ENCODE results near the gene SLC41A3. TPM values are rescaled to one million over a fixed set of nuclear protein-coding genes. Genes with fewer than 3 reads are reported as not detected.

The SLC41A3 gene
- total RNA-seq, 2 experiments from 2014 or later: 22.5 to 23.8 TPM

GRCh38 chr3:126126286-126126685 is 42.4 kb upstream of the SLC41A3 start:
- H3K27ac Mint-ChIP-seq: no peak overlapping the region
- CTCF ChIA-PET: no interaction called here
- no peak overlapping the region for H3K4me3 Mint-ChIP-seq
- ATAC-seq: no peak
- peaks cover 6% of the 10 kb centered on the region for H3K27me3 Mint-ChIP-seq
- no peak for DNase-seq
- no peaks in the 10 kb centered on the region for H3K9me3 Mint-ChIP-seq (ENCODE audit: low read depth)
- no peaks in the 10 kb centered on the region for H3K4me1 Mint-ChIP-seq
- no peaks in the 10 kb centered on the region for H3K36me3 Mint-ChIP-seq

DNA sequence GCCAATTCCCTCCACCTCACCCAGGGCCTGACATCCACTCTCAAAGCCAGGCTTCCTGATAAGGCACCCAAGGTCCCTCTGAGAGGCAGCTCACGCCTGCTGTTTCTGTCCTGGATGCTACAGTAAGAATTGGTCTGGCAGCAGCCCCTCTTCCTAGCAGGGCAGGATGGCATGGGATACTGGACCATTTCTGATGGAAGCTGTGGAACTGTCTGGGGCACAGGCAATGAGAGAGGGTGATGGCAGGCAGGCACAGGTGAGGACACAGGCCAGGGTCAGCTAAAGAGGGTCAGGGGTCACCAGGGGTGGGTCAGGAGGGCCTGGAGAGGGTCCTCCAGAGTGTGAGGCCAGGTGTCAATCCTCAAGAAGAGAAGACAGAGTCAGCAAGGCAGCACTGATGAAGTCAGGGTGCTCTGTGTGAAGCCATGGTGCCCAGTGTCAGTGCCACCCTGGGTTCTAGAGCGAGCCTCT is 41.9 kb upstream of the SLC41A3 start:
- DNase-seq: no peak
- no peaks in the 10 kb centered on the region for H3K36me3 Mint-ChIP-seq
- no peak overlapping the region for H3K4me3 Mint-ChIP-seq
- H3K9me3 Mint-ChIP-seq (ENCODE audit: low read depth): no peaks in the 10 kb centered on the region
- no peak overlapping the region for H3K27ac Mint-ChIP-seq
- no peaks in the 10 kb centered on the region for H3K4me1 Mint-ChIP-seq
- peaks cover 8% of the 10 kb centered on the region for H3K27me3 Mint-ChIP-seq
- CTCF ChIA-PET: no interaction called here
- ATAC-seq: no peak

GRCh38 chr3:126125341-126125740 is 41.4 kb upstream of the SLC41A3 start:
- DNase-seq (no peak), ATAC-seq (no peak)
- Mint-ChIP-seq H3K27ac (no peak overlapping the region), H3K9me3 (ENCODE audit: low read depth) (no peaks in the 10 kb centered on the region), H3K36me3 (no peaks in the 10 kb centered on the region), H3K4me1 (no peaks in the 10 kb centered on the region), H3K27me3 (peaks cover 8% of the 10 kb centered on the region), H3K4me3 (no peak overlapping the region)
- CTCF ChIA-PET: no interaction called here

DNA sequence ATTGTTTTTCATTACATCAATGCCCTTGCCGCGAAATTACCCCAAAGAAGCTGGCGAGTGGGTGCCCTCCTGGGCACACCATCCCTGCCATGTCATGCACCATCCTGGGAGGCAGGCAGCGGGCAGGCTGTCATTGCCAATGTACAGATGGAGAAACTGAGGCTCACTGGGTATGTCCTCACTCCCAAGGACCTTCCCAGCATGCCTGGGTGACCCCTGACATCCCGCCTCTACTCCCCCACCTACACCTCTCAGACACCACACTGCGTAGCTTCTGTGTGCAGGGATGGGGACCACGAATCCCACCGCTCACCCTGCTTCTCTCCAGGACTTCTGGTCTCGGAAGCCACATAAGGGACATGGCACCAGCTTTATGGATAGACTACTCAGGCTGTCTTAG is 41.0 kb upstream of the SLC41A3 start:
- Mint-ChIP-seq H3K4me1 (no peaks in the 10 kb centered on the region), H3K36me3 (no peaks in the 10 kb centered on the region), H3K27ac (no peak overlapping the region), H3K4me3 (no peak overlapping the region), H3K9me3 (ENCODE audit: low read depth) (no peaks in the 10 kb centered on the region), H3K27me3 (peaks cover 8% of the 10 kb centered on the region)
- DNase-seq (no peak), ATAC-seq (no peak)
- CTCF ChIA-PET: interaction anchor here (1.4 kb wide), 1 partner anchor 9 kb away, joined by 4 read pairs; no protein-coding TSS in a partner anchor

GRCh38 chr3:126124148-126124868 is 40.4 kb upstream of the SLC41A3 start:
- DNase-seq (no peak), ATAC-seq (no peak)
- H3K27ac Mint-ChIP-seq: no peak overlapping the region
- no peaks in the 10 kb centered on the region for H3K4me1 Mint-ChIP-seq
- CTCF ChIA-PET: interaction anchor here (1.4 kb wide), 1 partner anchor 9 kb away, joined by 4 read pairs; no protein-coding TSS in a partner anchor
- H3K36me3 Mint-ChIP-seq: no peaks in the 10 kb centered on the region
- no peak overlapping the region for H3K4me3 Mint-ChIP-seq
- H3K9me3 Mint-ChIP-seq (ENCODE audit: low read depth): no peaks in the 10 kb centered on the region
- H3K27me3 Mint-ChIP-seq: peaks cover 13% of the 10 kb centered on the region

- Mint-ChIP-seq H3K27me3 (peaks cover 13% of the 10 kb centered on the region), H3K9me3 (ENCODE audit: low read depth) (no peaks in the 10 kb centered on the region), H3K36me3 (no peaks in the 10 kb centered on the region), H3K4me1 (no peaks in the 10 kb centered on the region), H3K4me3 (no peak overlapping the region), H3K27ac (no peak overlapping the region)
- CTCF ChIA-PET: no interaction called here
- peak; percentile 22 for DNase-seq
- ATAC-seq: no peak
These were observed 37.7 kb upstream of the SLC41A3 start for GRCh38 chr3:126121632-126122031.

GRCh38 chr3:126121074-126121473 is 37.1 kb upstream of the SLC41A3 start:
- H3K9me3 Mint-ChIP-seq (ENCODE audit: low read depth): no peaks in the 10 kb centered on the region
- no peaks in the 10 kb centered on the region for H3K36me3 Mint-ChIP-seq
- peaks cover 13% of the 10 kb centered on the region for H3K27me3 Mint-ChIP-seq
- no peak overlapping the region for H3K27ac Mint-ChIP-seq
- DNase-seq: peak; percentile 9
- no peak for ATAC-seq
- H3K4me1 Mint-ChIP-seq: no peaks in the 10 kb centered on the region
- no peak overlapping the region for H3K4me3 Mint-ChIP-seq
- CTCF ChIA-PET: no interaction called here

DNA sequence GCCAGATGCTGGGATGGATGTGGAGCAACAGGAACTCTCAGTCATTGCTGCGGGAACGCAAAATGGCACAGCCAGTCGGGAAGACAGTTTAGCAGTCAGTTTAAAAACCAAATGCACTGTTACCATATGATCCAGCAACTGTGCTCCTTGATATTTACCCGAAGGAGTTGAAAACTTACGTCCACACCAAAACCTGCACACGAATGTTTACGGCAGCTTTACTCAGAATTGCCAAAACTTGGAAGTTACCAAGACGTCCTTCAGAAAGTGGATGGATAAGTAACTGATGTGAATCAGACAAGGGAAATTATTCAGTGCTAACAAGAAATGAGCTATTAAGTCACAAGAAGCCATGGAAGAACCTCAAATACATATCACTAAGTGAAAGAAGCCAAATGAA is 36.1 kb upstream of the SLC41A3 start:
- Mint-ChIP-seq H3K4me3 (no peak overlapping the region), H3K27me3 (peaks cover 13% of the 10 kb centered on the region), H3K4me1 (no peaks in the 10 kb centered on the region), H3K27ac (no peak overlapping the region), H3K9me3 (ENCODE audit: low read depth) (no peaks in the 10 kb centered on the region), H3K36me3 (no peaks in the 10 kb centered on the region)
- no peak for ATAC-seq
- DNase-seq: peak; percentile 8
- CTCF ChIA-PET: no interaction called here

DNA sequence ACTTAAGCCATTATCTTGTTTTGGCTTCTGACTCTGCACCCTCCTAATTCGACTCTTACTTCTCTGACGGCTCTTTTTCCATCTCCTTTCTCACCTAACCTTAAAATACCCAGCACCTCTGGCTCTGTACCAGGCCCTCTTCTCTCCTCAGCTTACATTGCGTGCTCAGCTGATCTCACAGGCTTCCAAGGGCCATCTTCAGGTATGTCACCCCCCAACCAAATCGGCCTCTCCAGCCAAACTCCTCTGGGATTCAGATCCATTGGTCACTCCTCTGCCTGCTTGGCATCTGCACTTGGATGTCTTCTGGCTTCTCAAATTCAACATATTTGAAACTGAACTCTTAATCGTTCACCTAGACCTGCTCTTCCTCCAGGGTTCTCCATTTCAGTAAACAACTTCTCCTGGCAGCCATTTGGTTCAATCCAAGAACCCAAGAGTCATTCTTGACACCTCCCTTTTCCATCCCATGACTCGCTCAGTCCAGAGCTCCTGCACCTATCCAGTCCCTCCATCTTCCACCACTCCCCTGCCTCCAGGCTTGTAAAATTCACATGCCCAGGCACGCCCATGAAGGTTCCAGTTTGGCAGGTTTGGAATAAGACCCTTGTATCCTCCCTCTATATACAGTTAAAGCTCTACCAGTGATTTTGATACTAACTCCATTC is 35.2 kb upstream of the SLC41A3 start:
- Mint-ChIP-seq H3K4me1 (no peaks in the 10 kb centered on the region), H3K9me3 (ENCODE audit: low read depth) (no peaks in the 10 kb centered on the region), H3K4me3 (no peak overlapping the region), H3K27ac (no peak overlapping the region), H3K27me3 (peaks cover 13% of the 10 kb centered on the region), H3K36me3 (no peaks in the 10 kb centered on the region)
- ATAC-seq (no peak), DNase-seq (peak; percentile 27)
- CTCF ChIA-PET: no interaction called here

GRCh38 chr3:126118591-126118990 is 34.7 kb upstream of the SLC41A3 start:
- DNase-seq: no peak
- peaks cover 13% of the 10 kb centered on the region for H3K27me3 Mint-ChIP-seq
- no peak for ATAC-seq
- H3K9me3 Mint-ChIP-seq (ENCODE audit: low read depth): no peaks in the 10 kb centered on the region
- H3K36me3 Mint-ChIP-seq: no peaks in the 10 kb centered on the region
- H3K27ac Mint-ChIP-seq: no peak overlapping the region
- CTCF ChIA-PET: no interaction called here
- no peak overlapping the region for H3K4me3 Mint-ChIP-seq
- H3K4me1 Mint-ChIP-seq: no peaks in the 10 kb centered on the region

DNA sequence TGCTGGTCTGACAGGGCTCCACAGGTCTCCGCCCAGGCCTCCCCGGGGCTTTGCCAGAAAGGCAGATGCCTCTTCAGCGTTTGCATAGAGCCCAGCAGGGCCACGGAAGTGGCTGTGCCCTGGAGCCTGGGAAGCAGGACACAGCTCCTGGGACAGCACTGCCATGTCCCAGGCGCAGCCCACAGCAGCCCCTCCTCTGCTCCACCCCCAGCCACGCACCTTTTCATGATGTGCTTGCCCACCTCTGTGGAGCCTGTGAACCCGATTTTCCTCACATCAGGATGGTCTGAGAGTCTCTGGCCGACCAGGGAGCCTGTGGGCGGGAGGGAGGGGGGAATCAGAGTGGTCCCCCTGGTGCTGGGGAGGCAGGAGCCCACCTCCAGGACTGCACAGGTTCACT is 33.9 kb upstream of the SLC41A3 start:
- DNase-seq: no peak
- Mint-ChIP-seq H3K4me1 (no peaks in the 10 kb centered on the region), H3K9me3 (ENCODE audit: low read depth) (no peaks in the 10 kb centered on the region), H3K27me3 (peaks cover 11% of the 10 kb centered on the region), H3K4me3 (no peak overlapping the region), H3K36me3 (no peaks in the 10 kb centered on the region), H3K27ac (no peak overlapping the region)
- no peak for ATAC-seq
- CTCF ChIA-PET: no interaction called here

- Mint-ChIP-seq H3K27me3 (peaks cover 11% of the 10 kb centered on the region), H3K4me1 (no peaks in the 10 kb centered on the region), H3K9me3 (ENCODE audit: low read depth) (no peaks in the 10 kb centered on the region), H3K36me3 (no peaks in the 10 kb centered on the region), H3K4me3 (no peak overlapping the region), H3K27ac (no peak overlapping the region)
- CTCF ChIA-PET: interaction anchor here (0.7 kb wide), 1 partner anchor 647 kb away, joined by 3 read pairs; no protein-coding TSS in a partner anchor
- DNase-seq (no peak), ATAC-seq (no peak)
These were observed 33.3 kb upstream of the SLC41A3 start for GRCh38 chr3:126117212-126117611.

DNA sequence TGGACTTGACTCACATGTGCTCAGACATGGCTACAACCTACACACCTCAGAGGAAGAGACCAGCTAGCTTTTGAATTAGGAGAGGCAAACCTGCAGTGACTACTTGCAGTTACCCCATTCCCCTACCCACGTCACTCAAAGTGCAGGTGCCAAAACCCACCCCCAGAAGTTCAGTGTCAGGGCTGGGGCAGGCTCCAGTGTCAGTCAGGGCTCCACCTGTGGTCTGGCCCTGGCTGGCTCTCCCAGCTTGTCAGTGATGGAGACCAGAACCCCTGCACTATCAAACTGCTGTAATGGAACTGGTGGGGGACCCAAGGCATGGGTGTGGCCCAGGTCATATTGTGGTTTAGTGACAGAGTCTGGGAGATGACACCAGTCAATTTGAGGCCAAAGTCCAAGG is 32.6 kb upstream of the SLC41A3 start:
- Mint-ChIP-seq H3K4me3 (no peak overlapping the region), H3K27me3 (peaks cover 7% of the 10 kb centered on the region), H3K36me3 (no peaks in the 10 kb centered on the region), H3K9me3 (ENCODE audit: low read depth) (no peaks in the 10 kb centered on the region), H3K27ac (no peak overlapping the region), H3K4me1 (no peaks in the 10 kb centered on the region)
- DNase-seq (no peak), ATAC-seq (no peak)
- CTCF ChIA-PET: interaction anchor here (0.7 kb wide), 1 partner anchor 647 kb away, joined by 3 read pairs; no protein-coding TSS in a partner anchor

Data from activated CD8-positive, alpha-beta memory T cell treated with anti-CD3 and anti-CD28 coated beads, Interleukin-2, amount 10 ng/mL, durations not matched to agents 7 days and 5 days (primary cell).